Stimulated activated CD8-positive, alpha-beta memory T cell treated with anti-CD3 and anti-CD28 coated beads, Interleukin-4, amount 100 ng/mL, for 24 hours (primary cell): ENCODE data around the gene RAP1B.
A peak's percentile ranks its signal among the peaks of the same experiment; 100 is the strongest.

Experiments
- DNase-seq: peaks from one replicate; pipeline ENCODE4 v3.0.0-alpha.2; 2020; ENCODE audit warnings: low read depth

RAP1B gene

DNA sequence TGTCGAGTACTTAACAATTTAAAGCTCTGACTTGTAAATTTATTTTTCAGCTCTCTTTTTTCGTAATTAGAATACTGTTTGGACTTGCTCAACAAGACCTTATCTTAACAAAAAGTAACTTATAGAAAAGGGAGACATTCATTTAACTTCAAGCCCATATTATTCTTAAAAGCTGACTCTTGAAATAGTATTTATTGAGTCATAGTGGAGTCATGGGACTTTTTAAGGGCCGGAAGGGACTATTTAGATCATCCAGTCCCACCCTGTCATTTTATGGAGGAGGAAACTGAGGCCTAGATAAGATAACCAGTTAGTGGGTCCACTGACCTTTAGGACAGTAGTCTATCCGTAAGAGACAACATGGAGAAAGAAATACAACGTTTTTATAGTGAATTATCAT is 1.5 kb downstream of the RAP1B start:
- no peak for DNase-seq

GRCh38 chr12:68612697-68613096 is 2.0 kb downstream of the RAP1B start:
- DNase-seq: no peak

- DNase-seq: peak; percentile 17
Measured at GRCh38 chr12:68613209-68613904, 2.7 kb downstream of the RAP1B start.

DNA sequence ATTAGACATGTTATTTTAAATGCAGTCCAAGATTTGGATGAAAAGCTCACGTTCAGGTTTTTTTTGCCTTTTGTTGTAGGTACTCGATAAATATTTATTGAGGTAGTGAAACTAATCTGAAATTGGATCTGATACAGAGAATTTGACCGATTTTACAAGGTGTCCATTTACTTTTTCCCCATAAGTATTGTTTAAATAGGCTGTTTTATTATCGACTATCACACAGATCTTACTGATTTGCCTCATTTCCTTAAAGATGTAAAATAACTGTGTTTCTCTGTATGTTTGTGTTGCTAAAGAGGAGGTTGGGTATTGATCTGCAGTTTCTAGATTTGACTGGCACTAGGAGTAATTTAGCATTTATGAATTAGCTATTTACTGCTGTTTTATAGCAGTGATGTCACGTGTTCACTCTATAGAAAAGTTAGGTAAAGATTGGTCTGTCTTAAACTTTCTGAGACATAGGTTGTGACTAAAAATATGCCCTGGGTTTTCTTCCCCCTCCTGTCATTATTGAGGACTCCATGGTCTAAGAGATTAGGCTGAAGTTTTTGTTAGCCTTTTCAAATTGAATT is 3.5 kb downstream of the RAP1B start:
- DNase-seq: no peak

DNA sequence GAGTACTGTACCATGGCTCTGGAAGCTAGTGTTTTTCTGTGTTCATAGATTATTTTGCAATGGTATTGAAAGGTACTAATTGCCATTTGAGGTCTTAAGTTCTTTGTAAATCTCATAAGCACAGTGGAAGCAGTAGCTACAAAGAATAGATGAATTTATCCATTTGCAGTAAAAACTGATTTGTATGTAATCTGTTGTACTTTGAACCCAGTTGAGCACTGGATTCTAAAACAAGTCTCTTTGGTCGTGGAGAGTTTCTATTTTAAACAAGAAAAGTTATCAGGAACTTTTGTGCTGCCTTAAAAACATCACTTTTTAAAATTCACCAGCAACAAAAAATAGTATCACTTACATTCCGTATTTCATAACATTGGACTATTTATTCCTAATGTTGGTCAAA is 4.1 kb downstream of the RAP1B start:
- DNase-seq: no peak

GRCh38 chr12:68617160-68617926 is 6.6 kb downstream of the RAP1B start:
- no peak for DNase-seq

GRCh38 chr12:68619541-68619940 is 8.8 kb downstream of the RAP1B start:
- DNase-seq: no peak

DNA sequence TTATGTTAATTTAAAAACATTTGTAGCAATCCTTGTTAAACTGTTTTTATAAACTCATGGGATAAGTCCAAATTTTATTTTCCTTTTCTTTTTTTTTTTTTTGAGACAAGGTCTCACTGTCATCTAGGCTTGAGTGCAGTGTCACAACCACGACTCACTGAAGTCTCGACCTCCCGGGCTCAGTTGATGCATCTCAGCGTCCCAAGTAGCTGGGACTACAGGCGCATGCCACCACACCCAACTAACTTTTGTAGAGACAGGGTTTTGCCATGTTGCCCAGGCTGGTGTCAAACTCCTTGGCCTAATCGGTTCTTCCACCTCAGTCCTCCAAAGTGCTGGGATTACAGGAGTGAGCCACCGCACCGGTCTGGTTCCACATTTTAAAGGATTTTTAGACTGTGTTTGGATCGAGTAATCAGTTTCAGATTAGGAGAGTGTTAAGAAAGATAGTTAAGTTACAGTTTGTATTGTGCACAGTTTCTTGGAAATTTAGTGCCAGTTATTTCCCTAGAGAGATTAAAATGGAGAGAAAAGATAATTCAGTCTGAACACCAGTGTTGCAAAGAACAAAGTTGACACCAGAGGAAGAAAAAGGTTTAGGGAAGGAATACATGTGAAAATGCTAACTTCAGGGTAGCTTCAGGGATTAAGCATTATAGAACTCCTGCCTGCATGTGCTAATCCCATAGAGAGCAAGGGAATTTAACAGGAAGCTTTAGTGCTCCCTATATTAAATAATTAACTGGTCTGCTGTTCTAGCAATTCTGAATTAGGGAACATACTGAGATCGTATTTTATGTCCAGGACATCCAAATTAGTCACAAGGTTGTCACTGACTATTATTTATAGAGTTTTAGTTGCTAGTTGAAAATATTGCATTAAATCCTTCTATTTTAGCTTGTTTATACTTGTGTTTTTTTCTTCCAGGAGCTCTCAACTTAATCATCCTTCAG is 10.1 kb downstream of the RAP1B start:
- DNase-seq: no peak

- no peak for DNase-seq
Measured at GRCh38 chr12:68621472-68622081, 10.9 kb downstream of the RAP1B start.

DNA sequence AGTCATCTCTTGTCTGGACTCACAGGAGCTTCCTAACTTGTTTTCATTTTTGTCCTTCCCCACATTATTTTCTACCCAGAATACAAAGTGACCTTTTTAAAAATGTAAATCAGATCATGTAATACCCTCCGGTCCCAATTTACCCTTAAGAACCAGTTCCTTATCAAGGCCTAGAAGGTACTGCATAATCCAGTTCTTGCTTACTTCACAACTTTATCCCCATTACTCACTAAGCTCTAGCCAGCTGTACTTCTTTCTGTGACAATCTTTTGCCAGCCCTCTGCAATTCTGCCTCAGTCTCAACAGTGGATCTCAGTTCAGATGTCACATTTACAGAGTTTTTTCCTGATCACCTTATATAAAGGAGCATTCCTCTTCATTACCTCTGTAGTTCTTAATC is 11.6 kb downstream of the RAP1B start:
- no peak for DNase-seq

DNA sequence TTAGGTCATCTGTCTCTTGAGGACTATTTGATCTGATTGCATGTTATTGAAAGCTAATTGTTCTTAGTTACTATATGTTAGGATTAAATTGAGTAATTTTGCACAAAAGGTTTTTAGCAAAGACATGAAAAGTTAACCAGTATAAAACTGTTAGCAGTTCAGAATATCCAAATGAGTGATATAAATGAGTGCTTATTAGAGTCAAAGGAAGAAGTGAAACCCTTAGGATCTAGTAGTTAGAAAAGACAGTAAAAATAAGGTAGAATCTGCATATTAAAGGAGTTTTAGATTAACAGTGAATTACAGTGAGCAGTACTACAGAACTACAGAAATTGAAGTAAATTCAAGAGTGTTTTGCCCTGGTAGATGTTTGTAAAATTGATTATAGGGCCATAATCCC is 12.4 kb downstream of the RAP1B start:
- DNase-seq: no peak

GRCh38 chr12:68623984-68624383 is 13.3 kb downstream of the RAP1B start:
- no peak for DNase-seq

DNA sequence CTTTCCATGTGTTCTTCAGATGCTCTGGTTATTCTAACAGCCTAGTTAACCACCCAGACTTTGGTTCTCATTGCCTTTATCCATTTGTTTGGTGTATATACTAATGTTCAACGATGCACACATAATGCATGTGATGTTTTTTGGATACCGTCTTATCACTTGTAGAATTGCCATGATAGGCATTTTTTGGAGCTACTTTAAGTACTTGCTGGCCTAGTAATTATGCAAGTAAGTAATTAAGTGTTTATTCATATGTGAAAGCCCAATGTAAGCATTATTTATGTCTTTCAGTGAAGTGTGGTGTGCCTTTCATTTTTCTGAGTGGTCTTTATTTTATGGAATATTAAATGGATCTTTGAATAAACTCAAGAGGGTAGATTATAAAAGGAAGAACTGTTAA is 14.2 kb downstream of the RAP1B start:
- DNase-seq: no peak

DNA sequence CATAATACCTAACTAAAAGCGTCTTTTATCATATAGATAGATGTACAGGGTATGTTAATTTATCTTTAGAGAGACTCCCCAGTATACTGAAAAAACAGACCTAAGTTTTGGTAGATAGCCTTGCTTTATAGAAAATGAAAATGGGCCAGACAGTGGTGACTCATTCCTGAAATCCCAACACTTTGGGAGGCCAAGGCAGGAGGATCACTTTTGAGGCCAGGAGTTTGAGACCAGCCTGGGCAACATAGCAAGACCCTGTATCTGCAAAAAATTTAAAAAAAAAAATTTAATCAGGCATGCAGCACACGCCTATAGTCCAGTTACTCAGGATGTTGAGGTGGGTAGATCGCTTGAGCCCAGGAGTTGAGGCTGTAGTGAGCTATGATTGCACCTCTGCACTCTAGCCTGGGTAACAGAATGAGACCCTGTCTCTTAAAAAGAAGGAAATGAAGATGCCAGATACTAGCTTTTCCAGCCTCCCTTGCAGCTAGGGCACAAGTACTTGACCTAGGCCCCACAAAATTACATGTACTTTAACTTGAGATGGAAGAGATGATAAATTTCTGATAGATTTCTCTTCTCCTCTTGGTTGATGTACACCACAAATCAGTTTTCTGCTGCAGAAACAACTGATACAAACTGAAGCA is 17.1 kb downstream of the RAP1B start:
- DNase-seq: no peak

DNA sequence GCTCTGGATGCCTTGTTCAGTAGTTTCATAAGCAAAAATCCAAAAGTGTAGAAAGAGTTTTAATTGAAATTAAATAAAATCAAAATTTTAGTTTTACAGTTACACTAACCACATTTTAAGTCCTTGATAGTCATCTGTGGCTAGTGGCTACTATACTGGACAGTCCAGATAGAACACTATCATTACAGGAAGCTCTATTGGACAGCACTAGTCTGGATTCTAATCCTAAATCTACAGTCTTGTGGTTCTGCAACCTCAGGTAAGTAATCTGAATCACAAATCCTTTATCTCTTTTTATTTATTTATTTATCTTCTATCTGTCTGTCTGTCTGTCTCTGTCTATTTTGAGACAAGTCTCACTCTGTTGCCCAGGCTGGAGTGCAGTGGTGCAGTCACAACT is 18.0 kb downstream of the RAP1B start:
- DNase-seq: no peak

GRCh38 chr12:68630050-68630449 is 19.4 kb downstream of the RAP1B start:
- DNase-seq: no peak

GRCh38 chr12:68630598-68630997 is 19.9 kb downstream of the RAP1B start:
- DNase-seq: no peak

DNA sequence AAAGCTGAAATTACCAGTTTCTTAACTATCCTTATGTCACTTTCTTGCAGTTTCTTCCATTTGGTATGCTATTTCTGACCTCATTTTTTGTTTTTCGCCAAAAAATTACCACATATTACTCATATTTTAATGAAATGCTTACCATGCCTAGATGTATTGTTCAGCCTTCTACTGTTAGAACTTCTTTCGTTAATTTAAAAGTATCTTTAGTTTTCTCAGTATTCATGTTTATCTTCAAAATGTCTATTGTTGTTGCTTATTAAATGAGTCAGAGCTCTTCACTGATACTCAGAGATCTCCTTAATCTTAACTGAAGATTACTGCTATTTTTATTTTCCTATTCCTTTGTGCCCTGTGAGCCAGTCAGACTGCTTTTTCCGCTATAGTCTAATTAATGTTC is 20.5 kb downstream of the RAP1B start:
- DNase-seq: no peak

GRCh38 chr12:68632486-68632885 is 21.8 kb downstream of the RAP1B start:
- DNase-seq: no peak

- DNase-seq: no peak
Measured at GRCh38 chr12:68633614-68634558, 23.2 kb downstream of the RAP1B start.
